Small intestine (tissue), 7 donors: ENCODE results near the gene GALM. TPM values are rescaled to one million over a fixed set of nuclear protein-coding genes. Genes with fewer than 3 reads are reported as not detected.
"Not testable (repeated sequence)": the region's sequence is repeated elsewhere in the genome, so short reads cannot be mapped to it uniquely, and the experiment has no call there.

Experiments used
- DNase-seq, 2 donors: peaks; one replicate each; pipeline versions ENCODE4 v3.0.0 to v3.0.0-alpha.2; 2013
- FAIRE-seq: peaks from 2 replicates; lab custom pipeline; 2012; peaks lifted over from hg19 to GRCh38; lab: Jason Lieb, UNC
- H3K27ac ChIP-seq, 3 donors: one replicate each; pipeline ENCODE4 v1.5.1; 2013; ENCODE audit warnings: low read length in 2 of 3, mild to moderate bottlenecking in 2 of 3, control low read depth in 1 of 3, inconsistent platforms in 1 of 3, low read depth in 1 of 3, moderate library complexity in 1 of 3
- H3K27me3 ChIP-seq, 3 donors: one replicate each; pipeline ENCODE4 v1.6.1; 2013; ENCODE audit warnings: low read length in 3 of 3, inconsistent platforms in 1 of 3; ENCODE audit not compliant: control insufficient read depth in 3 of 3, insufficient read depth in 3 of 3
- H3K36me3 ChIP-seq, 3 donors: one replicate each; pipeline ENCODE4 v1.6.1; 2013; ENCODE audit warnings: low read length in 3 of 3, inconsistent platforms in 1 of 3, low read depth in 1 of 3, mild to moderate bottlenecking in 1 of 3, moderate library complexity in 1 of 3; ENCODE audit not compliant: control insufficient read depth in 3 of 3, insufficient read depth in 2 of 3
- H3K4me1 ChIP-seq, 3 donors: one replicate each; pipeline ENCODE4 v1.6.1; 2013; ENCODE audit warnings: low read length in 2 of 3, inconsistent platforms in 1 of 3, low read depth in 1 of 3, mild to moderate bottlenecking in 1 of 3, moderate library complexity in 1 of 3; ENCODE audit not compliant: control insufficient read depth in 3 of 3, insufficient read depth in 2 of 3
- H3K4me3 ChIP-seq, 3 donors: one replicate each; pipeline ENCODE4 v1.5.1; 2013; ENCODE audit warnings: low read length in 3 of 3, control low read depth in 1 of 3, inconsistent platforms in 1 of 3, low read depth in 1 of 3, mild to moderate bottlenecking in 1 of 3, moderate library complexity in 1 of 3
- H3K9me3 ChIP-seq, 2 donors: one replicate each; pipeline ENCODE4 v1.6.1; 2013; ENCODE audit warnings: low read depth in 1 of 2, low read length in 1 of 2; ENCODE audit not compliant: control insufficient read depth in 2 of 2, insufficient read depth in 1 of 2
- WGBS, 3 donors: extraction: QIAGEN DNeasy Blood & Tissue Kit; methylation state at CpG; one replicate each; pipeline ENCODE4 v1.1.7; 2013; 5-methylcytosine and 5-hydroxymethylcytosine counted together
- polyA plus RNA-seq, 4 donors: library from polyadenylated mRNA; stranded (reverse) in 3 of 4; unstranded in 1 of 4; fragments of 200-250 nt in 3 of 4; fragments of 120-200 nt in 1 of 4; gene quantifications; one replicate each; pipeline versions ENCODE4 v1.2.1 to v1.2.3, GENCODE V29; 2013
- donor health status: healthy with polysubstance abuse.
- donor health status: control.
- donor health status: control.
- donor health status: Bipolar disorder and iron deficiency.
- donor health status: healthy.

The GALM gene
- polyA plus RNA-seq, 4 donors = 48.6 to 148 (median 82.9) TPM

DNA sequence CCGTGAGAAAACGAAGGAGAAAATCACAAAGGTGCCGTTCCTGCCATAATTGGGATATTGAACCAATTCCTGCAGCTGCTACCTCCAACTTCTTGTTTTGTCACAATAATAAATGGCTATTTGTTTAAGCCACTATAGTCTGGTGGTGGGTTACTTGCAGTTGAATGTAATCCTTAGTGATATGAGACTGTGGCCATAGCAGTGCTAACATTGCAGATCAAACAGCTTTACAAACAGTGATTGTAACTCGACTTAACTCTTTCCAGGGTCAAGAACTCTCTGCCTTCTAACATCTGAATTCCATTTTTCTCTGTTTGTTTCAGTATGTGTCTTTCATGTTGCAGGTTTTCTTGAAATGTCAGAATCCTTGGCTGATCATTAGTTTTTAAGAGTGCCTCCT, 38.5 kb upstream of the GALM start:
- H3K4me1 ChIP-seq = peaks cover 0 to 6% (median 0%) of the 10 kb centered on the region in 3 donors
- no peak for FAIRE-seq
- H3K36me3 ChIP-seq = no peaks in the 10 kb centered on the region
- H3K9me3 ChIP-seq = peaks cover 0 to 4% of the 10 kb centered on the region in 2 donors
- H3K27me3 ChIP-seq = no peaks in the 10 kb centered on the region
- no peak overlapping the region for H3K27ac ChIP-seq
- no peak for DNase-seq
- WGBS, 3 donors = 79 to 86% (median 83%) methylated on average over 4 of the region's 4 CpGs
- no peak overlapping the region for H3K4me3 ChIP-seq

DNA sequence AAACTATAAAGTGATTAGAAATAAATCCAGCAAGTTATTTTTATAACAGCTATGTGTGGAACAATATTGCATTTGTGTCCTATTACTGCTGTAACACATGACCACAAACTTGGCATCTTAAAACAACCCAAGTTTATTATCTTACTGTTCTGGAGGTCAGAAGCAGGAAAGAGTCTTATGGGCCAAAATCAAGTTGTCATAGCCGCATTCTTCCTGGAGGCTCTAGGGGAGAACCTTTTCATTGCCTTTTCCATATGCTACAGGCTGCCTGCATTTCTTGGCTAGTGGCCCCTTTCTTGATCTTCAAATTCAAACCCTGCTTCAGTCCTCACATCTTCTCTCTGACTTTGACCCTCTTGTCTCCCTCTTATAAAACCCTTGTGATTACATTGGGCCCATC, 36.2 kb upstream of the GALM start:
- Histone ChIP-seq H3K27me3 (no peaks in the 10 kb centered on the region), H3K36me3 (no peaks in the 10 kb centered on the region), H3K27ac (no peak overlapping the region), H3K4me1 (peaks cover 0 to 3% (median 0%) of the 10 kb centered on the region in 3 donors), H3K9me3 (peaks cover 0 to 4% of the 10 kb centered on the region in 2 donors), H3K4me3 (no peak overlapping the region)
- FAIRE-seq (no peak), DNase-seq (no peak)
- WGBS, 3 donors = 92 to 100% (median 96%) methylated on average over 1 of the region's 1 CpG

DNA sequence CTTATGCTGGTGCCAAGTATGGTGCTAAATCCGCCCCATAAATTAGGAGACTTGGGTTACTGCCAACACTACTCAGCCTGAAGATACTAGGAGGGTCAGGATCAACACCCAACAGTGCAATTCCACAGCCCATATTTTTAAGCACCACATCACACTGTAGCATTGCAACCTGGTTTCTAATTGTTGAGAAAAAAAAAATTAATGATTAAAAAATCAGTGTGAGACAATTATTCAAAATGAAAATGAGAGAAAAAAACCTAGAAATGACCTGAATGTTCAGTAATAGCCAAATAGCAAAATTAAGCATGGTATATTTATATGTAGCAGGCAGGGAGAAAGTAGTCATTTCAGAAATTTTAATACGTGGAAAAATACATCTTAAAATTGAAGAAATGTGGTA, 33.9 kb upstream of the GALM start:
- no peak overlapping the region for H3K27ac ChIP-seq
- H3K27me3 ChIP-seq = no peaks in the 10 kb centered on the region
- WGBS, 3 donors = 72 to 76% (median 74%) methylated on average over 2 of the region's 2 CpGs
- H3K36me3 ChIP-seq = no peaks in the 10 kb centered on the region
- no peak for DNase-seq
- H3K9me3 ChIP-seq = peaks cover 0 to 4% of the 10 kb centered on the region in 2 donors
- no peak for FAIRE-seq
- H3K4me3 ChIP-seq = no peak overlapping the region
- H3K4me1 ChIP-seq = no peaks in the 10 kb centered on the region

DNA sequence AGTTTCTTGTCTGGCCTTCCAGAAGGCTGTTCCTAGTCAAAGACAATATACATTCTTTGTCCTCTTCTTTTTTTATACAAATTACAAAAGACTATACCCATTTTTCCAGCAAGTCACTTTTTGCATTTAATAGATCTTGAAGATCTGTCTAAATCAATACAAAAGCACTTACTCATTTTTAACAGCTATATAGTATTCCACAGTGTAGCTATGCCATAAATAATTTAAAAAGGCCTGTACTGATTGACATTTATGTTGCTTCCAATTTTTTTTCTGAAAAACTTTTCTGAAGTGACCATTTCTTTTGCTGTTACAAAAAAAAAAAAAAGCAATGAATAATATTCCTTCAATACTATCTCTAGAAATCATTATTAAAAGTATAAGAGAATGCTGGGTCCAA, 32.9 kb upstream of the GALM start:
- H3K27ac ChIP-seq = no peak overlapping the region
- no peaks in the 10 kb centered on the region for H3K36me3 ChIP-seq
- H3K4me3 ChIP-seq = no peak overlapping the region
- FAIRE-seq (no peak), DNase-seq (no peak)
- H3K27me3 ChIP-seq = no peaks in the 10 kb centered on the region
- H3K4me1 ChIP-seq = no peaks in the 10 kb centered on the region
- H3K9me3 ChIP-seq = peaks cover 0 to 4% of the 10 kb centered on the region in 2 donors

DNA sequence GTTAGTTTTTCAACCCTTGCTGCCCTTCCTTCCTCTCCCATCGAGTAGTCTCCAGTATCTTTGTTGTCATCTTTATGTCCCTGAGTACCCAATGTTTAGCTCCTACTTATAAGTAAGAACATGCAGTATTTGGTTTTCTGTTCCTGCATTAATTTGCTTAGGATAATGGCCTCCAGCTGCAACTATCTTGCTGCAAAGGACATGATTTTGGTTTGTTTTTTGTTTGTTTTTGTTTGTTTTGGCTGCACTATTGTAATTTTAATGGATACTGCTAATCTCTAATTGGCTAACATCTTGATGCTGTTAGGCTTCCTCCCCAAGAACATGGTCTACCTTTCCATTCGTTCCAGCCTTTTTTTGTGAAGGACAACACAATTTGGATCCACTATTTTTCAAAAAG, 32.0 kb upstream of the GALM start:
- Histone ChIP-seq H3K4me1 (no peaks in the 10 kb centered on the region), H3K9me3 (peaks cover 0 to 4% of the 10 kb centered on the region in 2 donors), H3K36me3 (no peaks in the 10 kb centered on the region), H3K4me3 (no peak overlapping the region), H3K27ac (no peak overlapping the region), H3K27me3 (no peaks in the 10 kb centered on the region)
- DNase-seq (no peak), FAIRE-seq (no peak)
- WGBS, 3 donors = 54 to 60% (median 60%) methylated on average over 2 of the region's 2 CpGs

DNA sequence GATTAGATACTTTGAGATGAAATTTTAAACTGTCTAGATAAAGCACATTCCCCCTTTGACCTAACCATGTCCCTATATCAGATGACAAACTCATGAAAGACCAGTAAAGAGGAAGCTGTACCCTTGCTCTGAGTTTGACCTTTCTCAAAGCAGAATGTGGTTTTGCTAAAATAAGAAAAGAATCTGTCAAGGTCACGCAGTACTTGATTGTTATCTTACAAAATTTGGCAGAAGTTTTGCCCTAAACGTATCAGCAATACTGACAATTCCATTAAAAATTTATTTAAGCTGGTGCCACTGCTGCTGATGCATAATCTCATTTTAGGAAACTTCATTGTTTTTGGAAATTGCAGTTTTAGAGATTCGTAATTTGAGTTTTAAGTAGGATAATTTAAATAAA, 31.2 kb upstream of the GALM start:
- no peak overlapping the region for H3K4me3 ChIP-seq
- no peaks in the 10 kb centered on the region for H3K4me1 ChIP-seq
- H3K27ac ChIP-seq = no peak overlapping the region
- DNase-seq (no peak), FAIRE-seq (no peak)
- no peaks in the 10 kb centered on the region for H3K27me3 ChIP-seq
- no peaks in the 10 kb centered on the region for H3K36me3 ChIP-seq
- H3K9me3 ChIP-seq = peaks cover 0 to 4% of the 10 kb centered on the region in 2 donors
- WGBS, 3 donors = 52 to 69% (median 66%) methylated on average over 3 of the region's 3 CpGs

DNA sequence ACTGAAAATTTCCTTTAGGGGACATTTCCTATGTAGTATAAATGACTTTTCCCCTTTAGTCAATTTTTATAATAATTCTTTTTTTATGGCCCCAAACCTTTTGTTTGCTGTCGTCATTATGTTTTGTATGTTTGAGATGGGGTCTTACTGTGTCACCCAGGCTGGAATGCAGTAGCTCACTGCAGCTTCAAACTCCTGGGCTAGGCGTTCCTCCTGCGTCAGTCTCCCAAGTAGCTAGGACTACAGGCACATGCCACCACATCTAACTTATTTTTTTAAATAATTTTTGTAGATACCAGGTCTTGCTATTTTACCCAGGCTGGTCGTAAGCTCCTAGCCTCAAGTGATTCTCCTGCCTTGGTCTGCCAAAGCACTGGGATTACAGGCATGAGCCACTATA, 30.8 kb upstream of the GALM start:
- H3K27me3 ChIP-seq = no peaks in the 10 kb centered on the region
- H3K4me3 ChIP-seq = no peak overlapping the region
- DNase-seq (no peak), FAIRE-seq (no peak)
- H3K27ac ChIP-seq = no peak overlapping the region
- no peaks in the 10 kb centered on the region for H3K4me1 ChIP-seq
- no peaks in the 10 kb centered on the region for H3K36me3 ChIP-seq
- H3K9me3 ChIP-seq = no peaks in the 10 kb centered on the region
- 89 to 93% (median 92%) methylated on average over 4 of the region's 4 CpGs for WGBS, 3 donors

DNA sequence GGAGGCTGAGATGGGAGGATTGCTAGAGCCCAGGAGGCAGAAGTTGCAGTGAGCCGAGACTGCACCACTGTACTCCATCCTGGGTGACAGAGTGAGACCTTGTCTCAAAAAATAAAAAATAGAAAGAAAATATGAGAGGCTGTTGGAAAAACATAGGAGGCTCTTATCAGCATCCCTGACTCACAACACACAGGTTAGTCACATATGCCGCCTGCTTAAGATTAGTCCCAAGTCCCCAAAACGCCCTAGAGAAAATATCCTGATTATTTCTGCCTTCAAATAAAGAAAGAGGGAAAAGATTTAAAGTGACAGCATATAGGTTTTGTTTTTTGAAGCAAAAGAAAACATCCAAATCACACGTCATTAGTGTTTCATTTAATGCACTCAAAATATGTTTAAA, 29.8 kb upstream of the GALM start:
- Histone ChIP-seq H3K9me3 (no peaks in the 10 kb centered on the region), H3K4me1 (no peaks in the 10 kb centered on the region)

DNA sequence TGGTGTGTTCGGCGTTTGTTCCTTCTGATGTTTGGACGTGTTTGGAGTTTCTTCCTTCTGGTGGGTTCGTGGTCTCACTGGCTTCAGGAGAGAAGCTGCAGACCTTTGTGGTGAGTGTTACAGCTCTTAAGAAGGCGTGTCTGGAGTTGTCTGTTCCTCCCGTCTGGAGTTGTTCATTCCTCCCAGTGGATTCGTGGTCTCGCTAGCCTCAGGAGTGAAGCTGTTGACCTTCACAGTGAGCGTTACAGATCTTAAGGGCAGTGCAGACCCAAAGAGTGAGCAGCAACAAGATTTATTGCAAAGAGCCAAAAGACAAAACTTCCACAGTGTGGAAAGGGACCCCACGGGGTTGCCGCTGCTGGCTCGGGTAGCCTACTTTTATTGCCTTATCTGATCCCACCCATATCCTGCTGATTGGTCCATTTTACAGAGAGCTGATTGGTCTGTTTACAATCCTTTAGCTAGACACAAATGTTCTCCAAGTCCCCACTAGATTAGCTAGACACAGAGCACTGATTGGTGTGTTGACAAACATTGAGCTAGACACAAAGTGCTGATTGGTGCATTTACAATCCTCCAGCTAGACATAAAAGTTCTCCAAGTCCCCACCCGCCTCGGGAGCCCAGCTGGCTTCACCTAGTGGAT, 23.4 kb upstream of the GALM start:
- FAIRE-seq, H3K4me3 ChIP-seq, H3K4me1 ChIP-seq, H3K27ac ChIP-seq, H3K27me3 ChIP-seq, H3K36me3 ChIP-seq, DNase-seq: not testable (repeated sequence)
- H3K9me3 ChIP-seq = peaks cover 0 to 10% of the 10 kb centered on the region in 2 donors
- 92 to 96% (median 93%) methylated on average over 14 of the region's 14 CpGs for WGBS, 3 donors

More for the DNA sequence above, 29.8 kb upstream of the GALM start:
- Histone ChIP-seq H3K27me3 (no peaks in the 10 kb centered on the region), H3K4me3 (no peak overlapping the region), H3K27ac (no peak overlapping the region), H3K36me3 (no peaks in the 10 kb centered on the region)
- FAIRE-seq (no peak), DNase-seq (no peak)
- WGBS, 3 donors = 77 to 84% (median 77%) methylated on average over 4 of the region's 4 CpGs
